GM12878 (cell line): Measurements from ENCODE around the gene TDRD9. TPM values are rescaled to one million over a fixed set of nuclear protein-coding genes. Genes with fewer than 3 reads are reported as not detected.

Experiments
- ATAC-seq: fragments of 200-7000 bp; cut with Tn5 transposase; 3 replicates; pipeline ENCODE4 v1.9.1; 2020; ENCODE audit warnings: mild to moderate bottlenecking, moderate library complexity
- BruUV-seq: library from RNA; stranded (reverse); fragments of 400-500 nt; replicated peaks from 2 replicates; lab custom pipeline; 2021; lab: Mats Ljungman, UMichigan
- CTCF ChIA-PET: fragments of 300-600 bp; sonication (Branson Sonifier 250); formaldehyde crosslinking; extraction: SDS; loops from one replicate; lab custom pipeline; 2021; ENCODE audit warnings: inconsistent platforms; lab: Yijun Ruan, JAX
- POLR2A ChIA-PET: fragments of 350-600 bp; formaldehyde crosslinking; extraction: SDS; loops from one replicate; lab custom pipeline; 2021; ENCODE audit warnings: inconsistent platforms; lab: Charles Lee
- RAD21 ChIA-PET: fragments of 300-600 bp; sonication (Branson Sonifier 250); formaldehyde crosslinking; loops from one replicate; lab custom pipeline; 2023; ENCODE audit warnings: antibody characterized with exemption; ENCODE audit not compliant: unreplicated experiment; lab: Charles Lee
- SMC1A ChIA-PET: fragments of 300-600 bp; sonication (Branson Sonifier 250); formaldehyde crosslinking; loops from one replicate; lab custom pipeline; 2023; ENCODE audit not compliant: unreplicated experiment, uncharacterized antibody; lab: Charles Lee
- DNase-seq: peaks from one replicate; pipeline ENCODE4 v3.0.0-alpha.2; 2011; ENCODE audit warnings: low read depth, low spot score
- FAIRE-seq: peaks from 3 replicates; lab custom pipeline; 2011; peaks lifted over from hg19 to GRCh38; lab: Jason Lieb, UNC
- H2AFZ ChIP-seq: 2 replicates; pipeline ENCODE4 v1.6.0; 2011; ENCODE audit warnings: low read depth, low read length, control low read depth; ENCODE audit not compliant: control insufficient read depth
- H3K27ac ChIP-seq: 2 replicates; pipeline ENCODE4 v1.5.1; 2011; ENCODE audit warnings: control low read depth; ENCODE audit not compliant: control insufficient read depth, insufficient read depth
- H3K27me3 ChIP-seq, 2 experiments: replicated peaks in 1 of 2; 2 replicates each; pipeline versions ENCODE4 v1.6.0 to v1.6.1; 2011; ENCODE audit warnings: low read length in 1 of 2; ENCODE audit not compliant: control insufficient read depth in 2 of 2, insufficient read depth in 2 of 2
- H3K36me3 ChIP-seq, 2 experiments: 2 replicates each; pipeline ENCODE4 v1.5.1; 2011; ENCODE audit warnings: low read length in 1 of 2; ENCODE audit not compliant: control insufficient read depth in 2 of 2, insufficient read depth in 2 of 2
- H3K4me1 ChIP-seq: 2 replicates; pipeline ENCODE4 v1.6.1; 2011; ENCODE audit warnings: mild to moderate bottlenecking, low read length, moderate library complexity, mixed read lengths; ENCODE audit not compliant: control insufficient read depth, insufficient read depth
- H3K4me2 ChIP-seq: 2 replicates; pipeline ENCODE4 v1.6.0; 2011; ENCODE audit warnings: control low read depth; ENCODE audit not compliant: control insufficient read depth, insufficient read depth
- H3K4me3 ChIP-seq: fragments of 200-600 bp; sonication (generic); 2 replicates; pipeline ENCODE4 v1.5.1; 2016
- H3K79me2 ChIP-seq: 2 replicates; pipeline ENCODE4 v1.6.0; 2011; ENCODE audit warnings: low read length; ENCODE audit not compliant: control insufficient read depth, insufficient read depth
- H3K9ac ChIP-seq: 2 replicates; pipeline ENCODE4 v1.8.0; 2011; ENCODE audit warnings: low read length, control low read depth, mixed read lengths; ENCODE audit not compliant: control insufficient read depth, insufficient read depth
- H3K9me3 ChIP-seq: replicated peaks from 3 replicates; pipeline ENCODE4 v1.5.1; 2011; ENCODE audit warnings: mild to moderate bottlenecking, low read length; ENCODE audit not compliant: control insufficient read depth, insufficient read depth
- H4K20me1 ChIP-seq: 2 replicates; pipeline ENCODE4 v1.6.0; 2011; ENCODE audit not compliant: control insufficient read depth, insufficient read depth
- BCL3 ChIP-seq: IDR thresholded peaks from 2 replicates; pipeline ENCODE4 v1.6.1; 2011; ENCODE audit warnings: borderline replicate concordance, low read depth, mild to moderate bottlenecking, moderate library complexity, low read length; ENCODE audit not compliant: insufficient read depth, poor library complexity, severe bottlenecking
- CHD4 ChIP-seq: fragments of 200-600 bp; sonication (generic); IDR thresholded peaks from 2 replicates; pipeline ENCODE4 v1.6.1; 2016; ENCODE audit warnings: mild to moderate bottlenecking
- EP300 ChIP-seq, 2 experiments: fragments of 150-350 bp in 1 of 2; IDR thresholded peaks; 2 replicates each; pipeline ENCODE4 v1.6.1; 2011 to 2012; ENCODE audit warnings: low read depth in 2 of 2, low read length in 2 of 2, borderline replicate concordance in 1 of 2, improper control_type of control experiment in 1 of 2, inconsistent platforms in 1 of 2; ENCODE audit not compliant: control insufficient read depth in 1 of 2
- FOS ChIP-seq: IDR thresholded peaks from 3 replicates; pipeline ENCODE4 v1.6.1; 2011; ENCODE audit warnings: borderline replicate concordance; ENCODE audit not compliant: insufficient read length; ENCODE audit errors: extremely low read depth
- KAT2A ChIP-seq: conservative IDR thresholded peaks from 2 replicates; pipeline ENCODE4 v1.6.1; 2011; ENCODE audit warnings: low read depth, low read length; ENCODE audit not compliant: control insufficient read depth
- MEF2B ChIP-seq: fragments of 450-650 bp; IDR thresholded peaks from 2 replicates; pipeline ENCODE4 v1.6.1; 2018; ENCODE audit warnings: mild to moderate bottlenecking, moderate library complexity; ENCODE audit not compliant: partially characterized antibody, poor library complexity, severe bottlenecking
- PAX8 ChIP-seq: fragments of 450-650 bp; IDR thresholded peaks from 2 replicates; pipeline ENCODE4 v1.6.1; 2017; ENCODE audit warnings: mild to moderate bottlenecking, moderate library complexity
- RCOR1 ChIP-seq: conservative IDR thresholded peaks from 2 replicates; pipeline ENCODE4 v1.6.1; 2012; ENCODE audit warnings: low read depth, low read length, improper control_type of control experiment
- REST ChIP-seq: IDR thresholded peaks from 2 replicates; pipeline ENCODE4 v1.6.1; 2012; ENCODE audit warnings: mild to moderate bottlenecking, low read depth, low read length
- SMARCA5 ChIP-seq: fragments of 450-650 bp; IDR thresholded peaks from 2 replicates; pipeline ENCODE4 v1.6.1; 2017; ENCODE audit warnings: mild to moderate bottlenecking
- SMC3 ChIP-seq: IDR thresholded peaks from 2 replicates; pipeline ENCODE4 v1.6.1; 2011; ENCODE audit warnings: low read length, improper control_type of control experiment, borderline replicate concordance
- STAT3 ChIP-seq: IDR thresholded peaks from 2 replicates; pipeline ENCODE4 v1.6.1; 2011; ENCODE audit warnings: low read depth, low read length, improper control_type of control experiment
- SUPT20H ChIP-seq: IDR thresholded peaks from 2 replicates; pipeline ENCODE4 v1.6.1; 2011; ENCODE audit warnings: low read depth, mild to moderate bottlenecking, low read length, moderate library complexity, borderline replicate concordance; ENCODE audit not compliant: control insufficient read depth
- TBL1XR1 ChIP-seq: IDR thresholded peaks from 2 replicates; pipeline ENCODE4 v1.6.1; 2012; ENCODE audit warnings: low read depth, low read length, improper control_type of control experiment
- ZBTB40 ChIP-seq: fragments of 450-650 bp; IDR thresholded peaks from 2 replicates; pipeline ENCODE4 v1.6.1; 2016; ENCODE audit warnings: mild to moderate bottlenecking, moderate library complexity, borderline replicate concordance
- WGBS: methylation state at CpG from one replicate; pipeline ENCODE4 v1.1.6; 2016; ENCODE audit warnings: low lambda C conversion rate; ENCODE audit not compliant: insufficient replicate concordance, insufficient coverage; ENCODE audit errors: missing lambda C conversion rate; 5-methylcytosine and 5-hydroxymethylcytosine counted together
- in situ Hi-C: fragments of 300-500 bp; cut with MboI; formaldehyde crosslinking; loops from 9 replicates; pipeline ENCODE4 v1.14.3; 2018; ENCODE audit warnings: mixed read lengths
- intact Hi-C: fragments of 100-400 bp; cut with micrococcal nuclease; formaldehyde crosslinking; loops from one replicate; pipeline ENCODE4 v1.14.2; 2022; ENCODE audit not compliant: unreplicated experiment
- polyA plus RNA-seq, 11 experiments: library from polyadenylated mRNA; depleted of rRNA in 4 of 11; unstranded in 6 of 11; stranded (reverse) in 5 of 11; fragments of >200 nt; fragmentation: Nextera tagmentation in 4 of 11; fragmentation: Illumina TruSeq in 1 of 11; extraction: Ambion mirVana in 4 of 11; extraction: Trizol in 1 of 11; gene quantifications; 1 replicate in 1 of 11; 2 replicates in 10 of 11; pipeline versions ENCODE4 v1.2.1 to v1.2.3, GENCODE V29; 2011 to 2016; ENCODE audit warnings: inconsistent platforms in 2 of 11, missing spikeins in 2 of 11, low read depth in 1 of 11
- total RNA-seq, 4 experiments: library from RNA; depleted of rRNA in 3 of 4; stranded (reverse); fragments of >200 nt in 3 of 4; fragmentation: Illumina TruSeq in 1 of 4; extraction: Trizol in 1 of 4; gene quantifications; 2 replicates each; pipeline versions ENCODE4 v1.2.1 to v1.2.3, GENCODE V29; 2013 to 2021

The TDRD9 gene
- total and polyA plus RNA-seq, 10 of the 15 experiments (the other 5 are each of a cell fraction or from before 2014, with no cell fraction given): 0.12 TPM; not detected in 9

GRCh38 chr14:103935102-103935501 lies 6.8 kb downstream of the TDRD9 start:
- WGBS: 0% methylated on average over 2 of the region's 2 CpGs
- no peak overlapping the region for H3K27ac ChIP-seq
- ChIA-PET CTCF (interaction anchor here (0.8 to 2.0 kb wide), 4 partner anchors 11 to 143 kb away, joined by 3 to 5 read pairs (median 3); no protein-coding TSS in a partner anchor), POLR2A (no interaction called here), RAD21 (no interaction called here), SMC1A (no interaction called here)
- ATAC-seq: no peak
- H2AFZ ChIP-seq: no peak overlapping the region
- H3K9ac ChIP-seq: no peak overlapping the region
- no peak overlapping the region for H3K4me3 ChIP-seq
- DNase-seq: no peak
- no peak overlapping the region for H3K4me2 ChIP-seq
- H3K79me2 ChIP-seq: no peaks in the 10 kb centered on the region
- no TSS peak for BruUV-seq
- no peak for FAIRE-seq
- no peaks in the 10 kb centered on the region for H3K27me3 ChIP-seq
- H3K4me1 ChIP-seq: no peaks in the 10 kb centered on the region
- no peaks in the 10 kb centered on the region for H3K9me3 ChIP-seq
- intact Hi-C loops: no loop called here
- H4K20me1 ChIP-seq: no peaks in the 10 kb centered on the region
- in situ Hi-C loops: no loop called here
- no peaks in the 10 kb centered on the region for H3K36me3 ChIP-seq
- TF ChIP-seq STAT3 (no peak), MEF2B (no peak), TBL1XR1 (no peak), FOS (no peak), KAT2A (no peak), REST (no peak), SUPT20H (no peak), PAX8 (no peak), CHD4 (no peak), RCOR1 (no peak), BCL3 (no peak), SMARCA5 (no peak), ZBTB40 (no peak), SMC3 (no peak), EP300 (IDR thresholded peaks at IDR 0.05; ENCODE audit: borderline replicate concordance in 1 of 2, control insufficient read depth in 1 of 2, low read depth in 2 of 2, low read length in 2 of 2) (no peak)
